ENCODE data around the gene CCDC154. TPM values are rescaled to one million over a fixed set of nuclear protein-coding genes. Genes with fewer than 3 reads are reported as not detected.
"Not testable (repeated sequence)": the region's sequence is repeated elsewhere in the genome, so short reads cannot be mapped to it uniquely, and the experiment has no call there.

The CCDC154 gene
- total RNA-seq, 1 donor from 2014 or later: 2.5 TPM

- TF ChIP-seq CTCF (IDR thresholded peaks at IDR 0.05): no peak
- Mint-ChIP-seq H3K9me3 (ENCODE audit: unreplicated experiment) (no peaks in the 10 kb centered on the region), H3K4me1 (ENCODE audit: unreplicated experiment) (peaks cover 32% of the 10 kb centered on the region), H3K27me3 (ENCODE audit: unreplicated experiment) (no peaks in the 10 kb centered on the region), H3K36me3 (ENCODE audit: unreplicated experiment) (no peaks in the 10 kb centered on the region), H3K4me3 (ENCODE audit: unreplicated experiment) (no peak overlapping the region), H3K27ac (ENCODE audit: unreplicated experiment) (no peak overlapping the region)
- DNase-seq (ENCODE audit: extremely low spot score, unreplicated experiment): no peak
Observed at GRCh38 chr16:1471569-1472194, 27.3 kb upstream of the CCDC154 start.

GRCh38 chr16:1470481-1471251, 26.3 kb upstream of the CCDC154 start:
- DNase-seq (ENCODE audit: extremely low spot score, unreplicated experiment): no peak
- Mint-ChIP-seq H3K27ac (ENCODE audit: unreplicated experiment) (peak overlapping the region; percentile 47), H3K4me3 (ENCODE audit: unreplicated experiment) (peak overlapping the region; percentile 8)

GRCh38 chr16:1469693-1470201, 25.4 kb upstream of the CCDC154 start:
- no peak overlapping the region for H3K27ac Mint-ChIP-seq (ENCODE audit: unreplicated experiment)
- peaks cover 26% of the 10 kb centered on the region for H3K4me1 Mint-ChIP-seq (ENCODE audit: unreplicated experiment)
- no peaks in the 10 kb centered on the region for H3K9me3 Mint-ChIP-seq (ENCODE audit: unreplicated experiment)
- DNase-seq (ENCODE audit: extremely low spot score, unreplicated experiment): no peak
- H3K36me3 Mint-ChIP-seq (ENCODE audit: unreplicated experiment): no peaks in the 10 kb centered on the region
- H3K27me3 Mint-ChIP-seq (ENCODE audit: unreplicated experiment): no peaks in the 10 kb centered on the region
- no peak for TF ChIP-seq CTCF (IDR thresholded peaks at IDR 0.05)
- H3K4me3 Mint-ChIP-seq (ENCODE audit: unreplicated experiment): no peak overlapping the region

More at GRCh38 chr16:1470481-1471251, 26.3 kb upstream of the CCDC154 start:
- Mint-ChIP-seq H3K36me3 (ENCODE audit: unreplicated experiment) (no peaks in the 10 kb centered on the region), H3K4me1 (ENCODE audit: unreplicated experiment) (peaks cover 29% of the 10 kb centered on the region), H3K9me3 (ENCODE audit: unreplicated experiment) (no peaks in the 10 kb centered on the region), H3K27me3 (ENCODE audit: unreplicated experiment) (no peaks in the 10 kb centered on the region)
- no peak for TF ChIP-seq CTCF (IDR thresholded peaks at IDR 0.05)

GRCh38 chr16:1469141-1469540, 24.8 kb upstream of the CCDC154 start:
- H3K27ac Mint-ChIP-seq (ENCODE audit: unreplicated experiment); DNase-seq (ENCODE audit: extremely low spot score, unreplicated experiment); H3K36me3 Mint-ChIP-seq (ENCODE audit: unreplicated experiment); H3K4me3 Mint-ChIP-seq (ENCODE audit: unreplicated experiment); H3K27me3 Mint-ChIP-seq (ENCODE audit: unreplicated experiment); H3K9me3 Mint-ChIP-seq (ENCODE audit: unreplicated experiment): not testable (repeated sequence)
- H3K4me1 Mint-ChIP-seq (ENCODE audit: unreplicated experiment): peaks cover 25% of the 10 kb centered on the region

GRCh38 chr16:1468426-1468810, 24.1 kb upstream of the CCDC154 start:
- DNase-seq (ENCODE audit: extremely low spot score, unreplicated experiment): no peak
- H3K36me3 Mint-ChIP-seq (ENCODE audit: unreplicated experiment): peaks cover 5% of the 10 kb centered on the region
- TF ChIP-seq CTCF (IDR thresholded peaks at IDR 0.05): no peak
- no peak overlapping the region for H3K27ac Mint-ChIP-seq (ENCODE audit: unreplicated experiment)
- no peak overlapping the region for H3K4me3 Mint-ChIP-seq (ENCODE audit: unreplicated experiment)
- peaks cover 22% of the 10 kb centered on the region for H3K4me1 Mint-ChIP-seq (ENCODE audit: unreplicated experiment)
- no peaks in the 10 kb centered on the region for H3K9me3 Mint-ChIP-seq (ENCODE audit: unreplicated experiment)
- H3K27me3 Mint-ChIP-seq (ENCODE audit: unreplicated experiment): no peaks in the 10 kb centered on the region
